Sigmoid colon (tissue), 4 donors: ENCODE data around the gene PIK3R1.

ENCODE experiments used
- POLR2AphosphoS5 ChIP-seq, 4 donors: sonication (generic); formaldehyde crosslinking; IDR thresholded peaks; one replicate each; pipeline ENCODE4 v1.6.1; 2017; ENCODE audit warnings: antibody characterized with exemption in 4 of 4
- TF ChIP-seq, protein P1 (sequence below), 4 experiments: fragments of 450-650 bp in 3 of 4; fragments of 200-600 bp in 1 of 4; IDR thresholded peaks; one replicate each; pipeline ENCODE4 v1.5.1; 2016 to 2019; ENCODE audit warnings: antibody characterized with exemption in 4 of 4, mild to moderate bottlenecking in 3 of 4, moderate library complexity in 2 of 4

DNA sequence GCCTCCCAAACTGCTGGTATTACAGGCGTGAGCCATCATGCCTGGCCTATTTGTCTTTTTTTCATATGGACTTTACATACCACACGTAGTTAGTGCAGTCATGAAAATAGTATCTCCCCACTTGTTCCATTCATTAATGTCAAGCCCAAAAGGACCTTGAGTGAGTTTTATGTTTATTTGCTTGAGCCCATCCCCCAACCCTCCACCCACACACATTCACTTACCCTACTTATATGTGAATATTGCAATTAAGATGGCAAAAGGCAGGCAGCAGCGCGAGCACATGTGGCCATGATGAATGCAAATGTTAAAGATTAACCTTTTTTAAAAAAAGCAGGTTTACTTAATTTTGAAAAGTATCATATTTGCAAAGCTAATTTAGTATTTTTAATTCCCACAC is 24.9 kb upstream of the PIK3R1 start:
- TF ChIP-seq, protein P1, sequence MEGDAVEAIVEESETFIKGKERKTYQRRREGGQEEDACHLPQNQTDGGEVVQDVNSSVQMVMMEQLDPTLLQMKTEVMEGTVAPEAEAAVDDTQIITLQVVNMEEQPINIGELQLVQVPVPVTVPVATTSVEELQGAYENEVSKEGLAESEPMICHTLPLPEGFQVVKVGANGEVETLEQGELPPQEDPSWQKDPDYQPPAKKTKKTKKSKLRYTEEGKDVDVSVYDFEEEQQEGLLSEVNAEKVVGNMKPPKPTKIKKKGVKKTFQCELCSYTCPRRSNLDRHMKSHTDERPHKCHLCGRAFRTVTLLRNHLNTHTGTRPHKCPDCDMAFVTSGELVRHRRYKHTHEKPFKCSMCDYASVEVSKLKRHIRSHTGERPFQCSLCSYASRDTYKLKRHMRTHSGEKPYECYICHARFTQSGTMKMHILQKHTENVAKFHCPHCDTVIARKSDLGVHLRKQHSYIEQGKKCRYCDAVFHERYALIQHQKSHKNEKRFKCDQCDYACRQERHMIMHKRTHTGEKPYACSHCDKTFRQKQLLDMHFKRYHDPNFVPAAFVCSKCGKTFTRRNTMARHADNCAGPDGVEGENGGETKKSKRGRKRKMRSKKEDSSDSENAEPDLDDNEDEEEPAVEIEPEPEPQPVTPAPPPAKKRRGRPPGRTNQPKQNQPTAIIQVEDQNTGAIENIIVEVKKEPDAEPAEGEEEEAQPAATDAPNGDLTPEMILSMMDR (IDR thresholded peaks at IDR 0.05) = no peak
- no peak for TF ChIP-seq POLR2AphosphoS5 (IDR thresholded peaks at IDR 0.05)
